Measurements from ENCODE around the gene LAD1. TPM values are rescaled to one million over a fixed set of nuclear protein-coding genes. Genes with fewer than 3 reads are reported as not detected.

The LAD1 gene
- total RNA-seq, 1 donor from 2014 or later, result 72.5 TPM

DNA sequence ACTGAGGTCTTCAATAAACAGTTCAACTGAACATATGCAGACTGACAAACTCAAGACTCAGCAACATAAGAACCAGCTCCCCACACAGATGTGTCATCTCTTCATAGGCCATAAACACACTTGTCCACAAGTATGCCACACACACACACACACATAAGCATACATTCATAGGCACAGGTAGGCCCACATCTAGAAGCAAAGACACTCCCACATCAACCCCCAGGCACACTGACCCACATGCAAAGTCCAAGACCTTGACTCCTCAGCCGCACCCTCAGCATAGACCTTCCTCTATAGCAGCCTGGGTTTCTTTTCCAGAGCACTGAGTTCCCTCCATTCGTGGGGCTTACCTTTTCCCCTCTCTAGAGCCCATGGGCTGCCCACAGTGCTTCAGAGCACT is 1.4 kb downstream of the LAD1 start:
- TF ChIP-seq, protein P1, sequence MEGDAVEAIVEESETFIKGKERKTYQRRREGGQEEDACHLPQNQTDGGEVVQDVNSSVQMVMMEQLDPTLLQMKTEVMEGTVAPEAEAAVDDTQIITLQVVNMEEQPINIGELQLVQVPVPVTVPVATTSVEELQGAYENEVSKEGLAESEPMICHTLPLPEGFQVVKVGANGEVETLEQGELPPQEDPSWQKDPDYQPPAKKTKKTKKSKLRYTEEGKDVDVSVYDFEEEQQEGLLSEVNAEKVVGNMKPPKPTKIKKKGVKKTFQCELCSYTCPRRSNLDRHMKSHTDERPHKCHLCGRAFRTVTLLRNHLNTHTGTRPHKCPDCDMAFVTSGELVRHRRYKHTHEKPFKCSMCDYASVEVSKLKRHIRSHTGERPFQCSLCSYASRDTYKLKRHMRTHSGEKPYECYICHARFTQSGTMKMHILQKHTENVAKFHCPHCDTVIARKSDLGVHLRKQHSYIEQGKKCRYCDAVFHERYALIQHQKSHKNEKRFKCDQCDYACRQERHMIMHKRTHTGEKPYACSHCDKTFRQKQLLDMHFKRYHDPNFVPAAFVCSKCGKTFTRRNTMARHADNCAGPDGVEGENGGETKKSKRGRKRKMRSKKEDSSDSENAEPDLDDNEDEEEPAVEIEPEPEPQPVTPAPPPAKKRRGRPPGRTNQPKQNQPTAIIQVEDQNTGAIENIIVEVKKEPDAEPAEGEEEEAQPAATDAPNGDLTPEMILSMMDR (conservative IDR thresholded peaks at IDR 0.05; ENCODE audit: low read depth, low read length), result no peak
- no peak for DNase-seq (ENCODE audit: low read depth)

DNA sequence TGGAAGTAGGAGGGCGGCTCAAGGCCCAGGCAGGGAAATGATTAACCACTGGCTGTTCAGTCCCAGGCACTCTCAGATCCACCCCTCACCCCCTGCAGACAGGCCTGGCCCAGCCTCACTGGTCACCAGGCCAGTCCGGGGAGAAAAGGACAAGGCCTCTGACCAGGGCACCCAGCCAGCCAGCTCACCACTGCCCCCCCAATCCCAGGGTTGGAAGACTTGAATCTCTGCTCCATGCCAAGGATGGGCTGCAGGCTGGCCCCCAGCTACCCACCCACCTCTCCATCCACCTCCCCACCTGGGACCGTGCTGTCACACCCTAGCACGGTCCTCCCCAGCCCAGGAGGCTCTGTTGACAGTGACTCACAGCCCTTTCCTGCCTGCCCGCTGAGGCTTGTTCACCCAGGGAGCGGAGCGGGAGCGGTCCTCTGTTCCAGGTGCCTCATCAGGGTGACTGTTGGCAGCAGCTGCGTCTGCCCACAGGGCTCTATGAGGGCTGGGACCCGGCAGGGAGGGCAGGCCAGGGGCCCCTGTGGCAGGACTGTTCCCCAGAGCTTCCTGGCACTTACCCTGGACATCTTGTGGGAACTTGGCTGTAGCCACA is 2.2 kb downstream of the LAD1 start:
- no peak for DNase-seq (ENCODE audit: low read depth)
- TF ChIP-seq, protein P1 (conservative IDR thresholded peaks at IDR 0.05; ENCODE audit: low read depth, low read length), result no peak
- peak overlapping the region; percentile 57 for H3K4me3 ChIP-seq (ENCODE audit: low read depth, low read length)

More for the DNA sequence above, 1.4 kb downstream of the LAD1 start:
- peak overlapping the region; percentile 57 for H3K4me3 ChIP-seq (ENCODE audit: low read depth, low read length)

GRCh38 chr1:201395936-201396335 is 3.2 kb downstream of the LAD1 start:
- no peak overlapping the region for H3K4me3 ChIP-seq (ENCODE audit: low read depth, low read length)
- no peak for DNase-seq (ENCODE audit: low read depth)
- TF ChIP-seq, protein P1 (conservative IDR thresholded peaks at IDR 0.05; ENCODE audit: low read depth, low read length), result no peak

GRCh38 chr1:201394591-201394990 is 4.5 kb downstream of the LAD1 start:
- no peak for DNase-seq (ENCODE audit: low read depth)
- TF ChIP-seq, protein P1 (conservative IDR thresholded peaks at IDR 0.05; ENCODE audit: low read depth, low read length), result no peak
- H3K4me3 ChIP-seq (ENCODE audit: low read depth, low read length), result no peak overlapping the region

GRCh38 chr1:201393076-201393475 is 6.0 kb downstream of the LAD1 start:
- TF ChIP-seq, protein P1 (conservative IDR thresholded peaks at IDR 0.05; ENCODE audit: low read depth, low read length), result no peak
- H3K4me3 ChIP-seq (ENCODE audit: low read depth, low read length), result no peak overlapping the region
- no peak for DNase-seq (ENCODE audit: low read depth)

- no peak for DNase-seq (ENCODE audit: low read depth)
- TF ChIP-seq, protein P1 (conservative IDR thresholded peaks at IDR 0.05; ENCODE audit: low read depth, low read length), result no peak
- H3K4me3 ChIP-seq (ENCODE audit: low read depth, low read length), result no peak overlapping the region
These were observed 7.2 kb downstream of the LAD1 start for GRCh38 chr1:201391651-201392511.

All from epithelial cell of proximal tubule (primary cell).